Brain microvascular endothelial cell (primary cell): ENCODE measurements around the gene COL26A1.
"Not testable (repeated sequence)": the region's sequence is repeated elsewhere in the genome, so short reads cannot be mapped to it uniquely, and the experiment has no call there.

Experiments
- DNase-seq: peaks from one replicate; pipeline ENCODE4 v3.0.0-alpha.2; 2020
- H3K27ac ChIP-seq: fragments of 250-450 bp; sonication (Bioruptor Pico); 2 replicates; pipeline ENCODE4 v1.5.1; 2020; ENCODE audit warnings: mild to moderate bottlenecking, moderate library complexity
- H3K27me3 ChIP-seq: fragments of 250-450 bp; sonication (Bioruptor Pico); replicated peaks from 2 replicates; pipeline ENCODE4 v1.5.1; 2020; ENCODE audit warnings: mild to moderate bottlenecking
- H3K36me3 ChIP-seq: fragments of 250-450 bp; sonication (Bioruptor Pico); replicated peaks from 2 replicates; pipeline ENCODE4 v1.5.1; 2020; ENCODE audit warnings: mild to moderate bottlenecking
- H3K4me3 ChIP-seq: 2 replicates; pipeline ENCODE4 v1.5.1; 2011; ENCODE audit warnings: low read depth, mild to moderate bottlenecking, control low read depth, low read length, moderate library complexity
- CTCF ChIP-seq: IDR thresholded peaks from 2 replicates; pipeline ENCODE4 v1.5.1; 2011; ENCODE audit warnings: low read depth, mild to moderate bottlenecking, moderate library complexity, low read length, control low read depth, inconsistent platforms; ENCODE audit errors: missing control alignments
- in situ Hi-C: cut with HindIII; loops from 2 replicates; pipeline ENCODE4 v1.10.0; 2017; ENCODE audit warnings: low sequenced_read_pairs, low pct_ligation_motif_present

Gene COL26A1

GRCh38 chr7:101494602-101495329 lies 132.1 kb downstream of the COL26A1 start:
- Histone ChIP-seq H3K4me3 (no peak overlapping the region), H3K27ac (no peak overlapping the region), H3K27me3 (no peaks in the 10 kb centered on the region), H3K36me3 (no peaks in the 10 kb centered on the region)
- TF ChIP-seq CTCF, result no peak
- no peak for DNase-seq
- in situ Hi-C loops, result no loop called here

- no peak for DNase-seq
- in situ Hi-C loops, result no loop called here
- Histone ChIP-seq H3K27me3 (no peaks in the 10 kb centered on the region), H3K27ac (no peak overlapping the region), H3K36me3 (no peaks in the 10 kb centered on the region), H3K4me3 (no peak overlapping the region)
- no peak for TF ChIP-seq CTCF
Observed at GRCh38 chr7:101496017-101496416, 133.3 kb downstream of the COL26A1 start.

GRCh38 chr7:101501351-101501750 lies 138.7 kb downstream of the COL26A1 start:
- Histone ChIP-seq H3K4me3 (no peak overlapping the region), H3K27ac (no peak overlapping the region), H3K27me3 (no peaks in the 10 kb centered on the region), H3K36me3 (no peaks in the 10 kb centered on the region)
- no peak for DNase-seq
- in situ Hi-C loops, result no loop called here
- TF ChIP-seq CTCF, result no peak

GRCh38 chr7:101502466-101503098 lies 139.9 kb downstream of the COL26A1 start:
- H3K27ac ChIP-seq, result no peak overlapping the region
- H3K4me3 ChIP-seq, result no peak overlapping the region
- no peaks in the 10 kb centered on the region for H3K36me3 ChIP-seq
- no peak for DNase-seq
- H3K27me3 ChIP-seq, result peaks cover 4% of the 10 kb centered on the region
- in situ Hi-C loops, result no loop called here
- no peak for TF ChIP-seq CTCF

GRCh38 chr7:101505510-101505909 lies 142.8 kb downstream of the COL26A1 start:
- H3K4me3 ChIP-seq, H3K36me3 ChIP-seq, in situ Hi-C loops, DNase-seq, H3K27ac ChIP-seq, H3K27me3 ChIP-seq: not testable (repeated sequence)

GRCh38 chr7:101506531-101506930 lies 143.9 kb downstream of the COL26A1 start:
- Histone ChIP-seq H3K4me3 (no peak overlapping the region), H3K27ac (no peak overlapping the region), H3K27me3 (peaks cover 6% of the 10 kb centered on the region), H3K36me3 (no peaks in the 10 kb centered on the region)
- TF ChIP-seq CTCF, result no peak
- in situ Hi-C loops, result no loop called here
- no peak for DNase-seq
